Left ventricle myocardium superior (tissue), 1 donor: ENCODE results near the gene CARHSP1. TPM values are rescaled to one million over a fixed set of nuclear protein-coding genes. Genes with fewer than 3 reads are reported as not detected.
"Not testable (repeated sequence)": the region's sequence is repeated elsewhere in the genome, so short reads cannot be mapped to it uniquely, and the experiment has no call there.

Source experiments
- ATAC-seq: fragments of 200-7000 bp; cut with Tn5 transposase; one replicate; pipeline ENCODE4 v1.9.1; 2020; ENCODE audit warnings: mild to moderate bottlenecking, moderate library complexity
- DNase-seq: peaks from one replicate; pipeline ENCODE4 v3.0.0-alpha.2; 2020
- intact Hi-C: fragments of 100-400 bp; cut with micrococcal nuclease; formaldehyde crosslinking; loops from one replicate; pipeline ENCODE4 v1.11.0; 2022
- total RNA-seq: library from RNA; stranded (reverse); fragmentation: NEBNext Ultra II Directional; extraction: Animal tissue kit (Norgen Biotek cat#: 25700); gene quantifications from one replicate; pipeline ENCODE4 v1.2.1, GENCODE V29; 2021
- donor health status: DM: no; HTN: yes; CAD: no; lungs with severe emphysema.

CARHSP1 gene
- total RNA-seq, 1 donor from 2014 or later = 23.8 TPM

GRCh38 chr16:8814095-8814806, 54.6 kb downstream of the CARHSP1 start:
- intact Hi-C loops = no loop called here
- ATAC-seq = no peak
- no peak for DNase-seq

GRCh38 chr16:8812162-8812843, 56.5 kb downstream of the CARHSP1 start:
- ATAC-seq (no peak), DNase-seq (no peak)
- intact Hi-C loops = no loop called here

- DNase-seq (no peak), ATAC-seq (no peak)
- intact Hi-C loops = no loop called here
These were observed 60.0 kb downstream of the CARHSP1 start for GRCh38 chr16:8808613-8809353.

GRCh38 chr16:8808009-8808408, 60.8 kb downstream of the CARHSP1 start:
- intact Hi-C loops = no loop called here
- ATAC-seq (no peak), DNase-seq (no peak)

- DNase-seq (no peak), ATAC-seq (no peak)
- intact Hi-C loops = no loop called here
These were observed 61.6 kb downstream of the CARHSP1 start for GRCh38 chr16:8807189-8807588.

- DNase-seq (no peak), ATAC-seq (no peak)
- intact Hi-C loops = no loop called here
These were observed 62.4 kb downstream of the CARHSP1 start for GRCh38 chr16:8806272-8806983.

DNA sequence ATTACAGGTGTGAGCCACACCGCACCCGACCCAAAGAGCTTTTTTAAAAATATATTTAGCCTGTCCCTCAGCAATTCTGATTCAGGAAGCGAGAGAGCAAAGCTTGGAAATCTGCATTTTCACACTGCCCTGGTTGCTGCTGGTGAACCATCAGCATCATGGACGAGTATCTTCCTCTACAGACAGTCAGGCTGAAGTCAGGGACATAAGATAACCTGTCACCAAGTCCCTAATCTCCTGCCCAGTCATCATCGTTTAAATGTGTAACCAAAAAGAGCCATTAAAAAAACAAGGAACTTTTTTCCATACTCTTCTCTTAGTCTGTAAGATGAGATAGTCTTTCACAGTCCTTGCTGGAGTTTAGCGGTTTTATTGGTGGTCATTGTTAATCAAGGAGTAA, 64.5 kb downstream of the CARHSP1 start:
- no peak for ATAC-seq
- intact Hi-C loops = no loop called here

GRCh38 chr16:8803733-8804132, 65.1 kb downstream of the CARHSP1 start:
- intact Hi-C loops, DNase-seq, ATAC-seq: not testable (repeated sequence)

More for the DNA sequence above, 64.5 kb downstream of the CARHSP1 start:
- no peak for DNase-seq

Other genes with a start within 250 kb of the CARHSP1 start
- 28.6 TPM for gene METTL22, start 247.3 kb downstream of the CARHSP1 start, total RNA-seq
- 2.6 TPM for gene ABAT, start 194.4 kb downstream of the CARHSP1 start, total RNA-seq
- gene TMEM186, start 71.4 kb downstream of the CARHSP1 start, total RNA-seq = 13.0 TPM
- gene PMM2, start 71.2 kb downstream of the CARHSP1 start, total RNA-seq = 15.3 TPM
- not detected for gene LITAFD, start 13.3 kb upstream of the CARHSP1 start, total RNA-seq
- 68.0 TPM for gene USP7, start 94.9 kb upstream of the CARHSP1 start, total RNA-seq
- gene HAPSTR1, start 222.6 kb upstream of the CARHSP1 start, total RNA-seq = 53.0 TPM